BJ (cell line): ENCODE data around the gene HS6ST2. TPM values are rescaled to one million over a fixed set of nuclear protein-coding genes. Genes with fewer than 3 reads are reported as not detected.

ENCODE experiments used
- CTCF ChIA-PET: fragments of 350-600 bp; formaldehyde crosslinking; extraction: SDS; loops from one replicate; lab custom pipeline; 2021; ENCODE audit warnings: antibody characterized with exemption, inconsistent platforms; lab: Yijun Ruan, JAX
- POLR2A ChIA-PET: fragments of 300-600 bp; sonication (Branson Sonifier 250); formaldehyde crosslinking; extraction: SDS; loops from one replicate; lab custom pipeline; 2021; ENCODE audit warnings: antibody characterized with exemption; lab: Charles Lee
- DNase-seq: peaks from one replicate; pipeline ENCODE4 v3.0.0-alpha.2; 2011; ENCODE audit warnings: low read depth
- H3K27me3 ChIP-seq: 2 replicates; pipeline ENCODE4 v1.6.0; 2011; ENCODE audit warnings: low read length; ENCODE audit not compliant: control insufficient read depth, insufficient read depth
- H3K36me3 ChIP-seq: 2 replicates; pipeline ENCODE4 v1.5.1; 2011; ENCODE audit warnings: low read length; ENCODE audit not compliant: control insufficient read depth, insufficient read depth
- H3K4me3 ChIP-seq: 2 replicates; pipeline ENCODE4 v1.5.1; 2011; ENCODE audit warnings: low read depth, mild to moderate bottlenecking, control low read depth, low read length
- polyA plus RNA-seq: library from polyadenylated mRNA; depleted of rRNA; stranded (reverse); fragments of >200 nt; gene quantifications from 2 replicates; pipeline ENCODE4 v1.2.3, GENCODE V29; 2011
- TF ChIP-seq, protein P1 (sequence below): IDR thresholded peaks from 2 replicates; pipeline ENCODE4 v1.5.1; 2011; ENCODE audit warnings: low read depth, mild to moderate bottlenecking, control low read depth, inconsistent platforms, low read length, moderate library complexity; ENCODE audit not compliant: insufficient read depth

The HS6ST2 gene
- polyA plus RNA-seq, 1 experiment = not detected

DNA sequence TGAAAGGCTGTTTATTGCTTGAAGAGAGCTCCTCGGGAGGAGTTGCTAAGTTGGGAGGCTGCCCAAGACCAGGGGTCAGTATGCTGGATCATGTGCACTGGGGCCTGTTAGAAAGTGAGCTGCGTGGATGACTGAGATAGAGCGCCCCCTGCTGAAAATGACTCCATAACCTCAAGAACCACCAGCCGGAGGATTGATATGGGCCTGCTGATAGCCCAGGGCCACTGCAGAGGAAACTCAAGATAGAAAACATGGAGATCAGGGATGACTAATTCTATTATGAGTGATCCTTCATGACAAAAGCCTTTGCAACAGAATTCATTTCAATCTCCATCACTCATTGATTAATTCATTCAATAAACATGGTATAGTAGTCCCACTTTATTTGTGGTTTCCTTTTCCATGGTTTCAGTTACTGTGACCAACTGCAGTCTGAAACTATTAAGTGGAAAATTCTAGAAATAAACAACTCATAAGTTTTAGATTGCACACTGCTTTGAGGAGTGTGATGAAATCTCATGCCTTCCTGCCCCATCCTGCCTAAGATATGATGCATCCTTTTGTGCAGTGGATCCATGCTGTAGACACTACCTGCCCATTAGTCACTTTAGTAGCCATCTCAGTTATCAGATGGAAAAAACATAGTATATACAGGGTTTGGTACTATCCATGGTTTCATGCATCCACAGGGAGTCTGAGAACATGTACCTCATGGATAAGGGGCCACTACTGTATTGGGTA is 342.9 kb downstream of the HS6ST2 start:
- Histone ChIP-seq H3K4me3 (no peak overlapping the region), H3K27me3 (no peaks in the 10 kb centered on the region), H3K36me3 (no peaks in the 10 kb centered on the region)
- ChIA-PET POLR2A (no interaction called here), CTCF (interaction anchor here (0.9 to 3.9 kb wide), 11 partner anchors 13 to 523 kb away, joined by 3 to 43 read pairs (median 5); no protein-coding TSS in a partner anchor)
- TF ChIP-seq, protein P1, sequence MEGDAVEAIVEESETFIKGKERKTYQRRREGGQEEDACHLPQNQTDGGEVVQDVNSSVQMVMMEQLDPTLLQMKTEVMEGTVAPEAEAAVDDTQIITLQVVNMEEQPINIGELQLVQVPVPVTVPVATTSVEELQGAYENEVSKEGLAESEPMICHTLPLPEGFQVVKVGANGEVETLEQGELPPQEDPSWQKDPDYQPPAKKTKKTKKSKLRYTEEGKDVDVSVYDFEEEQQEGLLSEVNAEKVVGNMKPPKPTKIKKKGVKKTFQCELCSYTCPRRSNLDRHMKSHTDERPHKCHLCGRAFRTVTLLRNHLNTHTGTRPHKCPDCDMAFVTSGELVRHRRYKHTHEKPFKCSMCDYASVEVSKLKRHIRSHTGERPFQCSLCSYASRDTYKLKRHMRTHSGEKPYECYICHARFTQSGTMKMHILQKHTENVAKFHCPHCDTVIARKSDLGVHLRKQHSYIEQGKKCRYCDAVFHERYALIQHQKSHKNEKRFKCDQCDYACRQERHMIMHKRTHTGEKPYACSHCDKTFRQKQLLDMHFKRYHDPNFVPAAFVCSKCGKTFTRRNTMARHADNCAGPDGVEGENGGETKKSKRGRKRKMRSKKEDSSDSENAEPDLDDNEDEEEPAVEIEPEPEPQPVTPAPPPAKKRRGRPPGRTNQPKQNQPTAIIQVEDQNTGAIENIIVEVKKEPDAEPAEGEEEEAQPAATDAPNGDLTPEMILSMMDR = peak; percentile 49
- no peak for DNase-seq

DNA sequence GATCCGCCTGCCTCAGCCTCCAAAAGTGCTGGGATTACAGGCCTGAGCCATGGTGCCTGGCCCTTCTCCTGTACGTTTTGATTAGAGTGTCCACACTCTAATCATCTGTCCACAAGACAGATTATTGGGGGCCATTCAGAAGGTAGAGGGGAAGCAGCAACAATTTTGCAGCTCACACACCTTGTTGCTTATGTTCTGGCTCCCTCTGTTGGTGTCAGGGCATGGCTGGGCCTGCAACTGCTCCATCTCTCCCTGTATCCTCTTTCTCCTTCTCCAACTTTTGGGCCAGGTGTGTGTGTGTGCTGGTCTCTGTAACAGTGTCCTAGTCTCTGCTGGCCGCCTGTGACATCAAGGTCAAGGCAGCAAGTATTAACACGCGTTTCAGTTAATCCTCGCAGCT is 344.1 kb downstream of the HS6ST2 start:
- TF ChIP-seq, protein P1 = peak; percentile 32; the same call in 1 of the 2 replicates
- DNase-seq = no peak
- Histone ChIP-seq H3K36me3 (no peaks in the 10 kb centered on the region), H3K27me3 (no peaks in the 10 kb centered on the region), H3K4me3 (no peak overlapping the region)
- ChIA-PET POLR2A (no interaction called here), CTCF (interaction anchor here (0.8 to 3.9 kb wide), 13 partner anchors 11 to 522 kb away, joined by 3 to 43 read pairs (median 4); partner anchors contain the start of gene RAP2C)

DNA sequence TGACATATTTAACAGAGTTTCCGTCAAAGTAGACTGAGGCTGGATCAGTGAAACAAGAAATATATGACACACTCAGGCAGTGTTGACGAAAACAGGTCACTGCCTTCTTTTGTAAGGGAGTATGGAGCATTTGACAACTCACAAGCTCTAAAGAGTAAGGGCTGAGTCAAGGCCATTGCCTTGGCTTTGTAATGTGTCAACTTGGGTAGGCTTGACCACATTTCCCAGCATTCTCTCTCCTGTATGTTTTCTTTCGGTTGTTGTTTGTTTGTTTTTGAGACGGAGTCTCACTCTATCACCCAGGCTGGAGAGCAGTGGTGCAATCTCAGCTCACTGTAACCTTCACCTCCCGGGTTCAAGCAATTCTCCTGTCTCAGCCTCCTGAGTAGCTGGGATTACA is 344.6 kb downstream of the HS6ST2 start:
- CTCF ChIA-PET = interaction anchor here (1.4 to 3.9 kb wide), 8 partner anchors 12 to 772 kb away, joined by 3 to 43 read pairs (median 6); partner anchors contain the start of gene RAP2C
- Histone ChIP-seq H3K4me3 (no peak overlapping the region), H3K36me3 (no peaks in the 10 kb centered on the region), H3K27me3 (no peaks in the 10 kb centered on the region)
- POLR2A ChIA-PET = no interaction called here
- no peak for DNase-seq
- TF ChIP-seq, protein P1 = no peak

DNA sequence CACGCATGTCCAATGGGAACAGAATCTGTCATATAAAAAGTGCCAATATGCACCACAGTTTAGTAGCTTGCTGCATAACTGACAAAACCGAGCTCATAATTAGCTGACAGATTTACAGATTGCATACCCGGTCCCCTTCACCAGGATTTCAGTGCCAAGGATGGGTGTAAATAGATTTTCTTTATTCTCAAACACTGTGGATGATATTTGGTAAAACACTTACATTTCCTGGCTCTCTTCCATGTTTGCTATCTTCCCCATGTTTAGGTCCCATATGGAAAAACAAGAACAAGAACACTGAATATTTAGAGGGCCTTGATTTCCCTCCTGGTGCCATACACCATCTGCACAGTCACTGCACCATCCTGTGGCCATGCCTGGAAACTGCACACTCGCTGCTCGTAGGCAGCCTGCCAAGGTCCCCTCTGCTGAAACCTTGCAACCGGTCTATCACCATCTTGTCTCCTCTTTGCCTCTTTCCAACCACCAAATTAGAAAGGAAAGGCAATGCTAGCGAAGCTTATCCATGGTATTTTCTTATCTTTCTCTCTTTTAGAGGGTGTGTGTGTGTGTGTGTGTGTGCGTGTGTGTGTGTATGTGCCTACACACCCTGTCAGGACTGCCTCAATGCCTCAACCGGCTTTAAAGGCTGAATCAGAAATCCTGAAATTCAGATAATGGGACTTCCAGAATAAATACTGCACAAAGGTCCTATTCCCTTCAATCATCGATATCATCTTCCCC is 345.4 kb downstream of the HS6ST2 start:
- ChIA-PET CTCF (interaction anchor here (1.4 to 3.9 kb wide), 8 partner anchors 13 to 771 kb away, joined by 3 to 43 read pairs (median 6); partner anchors contain the start of gene RAP2C), POLR2A (no interaction called here)
- TF ChIP-seq, protein P1 = peak; percentile 56
- no peak for DNase-seq
- Histone ChIP-seq H3K36me3 (no peaks in the 10 kb centered on the region), H3K4me3 (no peak overlapping the region), H3K27me3 (no peaks in the 10 kb centered on the region)

DNA sequence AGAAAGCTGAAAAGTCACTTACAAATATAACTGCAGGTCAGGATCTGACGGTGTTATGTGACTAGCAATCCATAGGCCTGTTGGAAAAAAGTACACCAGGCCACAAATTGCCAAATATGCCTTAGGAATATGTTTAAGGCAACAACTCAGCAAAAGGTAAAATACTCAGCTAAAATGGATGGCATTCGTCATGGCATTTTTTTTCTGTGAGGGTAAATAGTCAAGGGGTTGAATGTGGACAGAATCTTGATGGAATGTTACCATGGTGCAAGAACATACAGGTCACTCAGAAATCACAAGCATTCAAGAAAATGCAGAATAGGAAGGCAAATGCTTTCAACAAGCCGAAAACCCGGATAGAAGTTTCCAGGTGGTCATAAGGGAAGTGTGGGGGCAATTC is 347.9 kb downstream of the HS6ST2 start:
- TF ChIP-seq, protein P1 = no peak
- CTCF ChIA-PET = interaction anchor here (1.0 to 2.2 kb wide), 2 partner anchors 318 to 384 kb away, joined by 3 to 6 read pairs; no protein-coding TSS in a partner anchor
- Histone ChIP-seq H3K27me3 (no peaks in the 10 kb centered on the region), H3K36me3 (no peaks in the 10 kb centered on the region), H3K4me3 (no peak overlapping the region)
- no peak for DNase-seq
- POLR2A ChIA-PET = no interaction called here
